Measurements from ENCODE around the gene LRRC56.

Gene LRRC56

GRCh38 chr11:548700-549603 lies 11.6 kb downstream of the LRRC56 start:
- Histone ChIP-seq H3K9me3 (no peaks in the 10 kb centered on the region), H3K4me3 (ENCODE audit: low read depth, low read length) (no peak overlapping the region), H3K36me3 (no peaks in the 10 kb centered on the region), H3K27me3 (no peaks in the 10 kb centered on the region), H3K4me1 (no peaks in the 10 kb centered on the region)
- DNase-seq = no peak
- no peak for TF ChIP-seq CTCF (IDR thresholded peaks at IDR 0.05; ENCODE audit: low read depth, low read length)

GRCh38 chr11:550021-550745 lies 12.9 kb downstream of the LRRC56 start:
- no peak overlapping the region for H3K4me3 ChIP-seq (ENCODE audit: low read depth, low read length)
- DNase-seq = no peak
- no peaks in the 10 kb centered on the region for H3K9me3 ChIP-seq
- peaks cover 1% of the 10 kb centered on the region for H3K27me3 ChIP-seq
- no peaks in the 10 kb centered on the region for H3K4me1 ChIP-seq
- no peak for TF ChIP-seq CTCF (IDR thresholded peaks at IDR 0.05; ENCODE audit: low read depth, low read length)
- no peaks in the 10 kb centered on the region for H3K36me3 ChIP-seq

- Histone ChIP-seq H3K9me3 (no peaks in the 10 kb centered on the region), H3K27me3 (peaks cover 7% of the 10 kb centered on the region), H3K4me1 (no peaks in the 10 kb centered on the region), H3K36me3 (no peaks in the 10 kb centered on the region), H3K4me3 (ENCODE audit: low read depth, low read length) (no peak overlapping the region)
- DNase-seq = no peak
- TF ChIP-seq CTCF (IDR thresholded peaks at IDR 0.05; ENCODE audit: low read depth, low read length) = no peak
Measured at GRCh38 chr11:550746-551085, 13.4 kb downstream of the LRRC56 start.

GRCh38 chr11:551131-551530 lies 13.8 kb downstream of the LRRC56 start:
- Histone ChIP-seq H3K27me3 (peaks cover 11% of the 10 kb centered on the region), H3K4me1 (no peaks in the 10 kb centered on the region), H3K36me3 (no peaks in the 10 kb centered on the region), H3K4me3 (ENCODE audit: low read depth, low read length) (no peak overlapping the region), H3K9me3 (no peaks in the 10 kb centered on the region)
- TF ChIP-seq CTCF (IDR thresholded peaks at IDR 0.05; ENCODE audit: low read depth, low read length) = no peak
- DNase-seq = no peak

GRCh38 chr11:551596-551995 lies 14.3 kb downstream of the LRRC56 start:
- H3K4me3 ChIP-seq (ENCODE audit: low read depth, low read length) = no peak overlapping the region
- no peak for TF ChIP-seq CTCF (IDR thresholded peaks at IDR 0.05; ENCODE audit: low read depth, low read length)
- H3K9me3 ChIP-seq = no peaks in the 10 kb centered on the region
- no peaks in the 10 kb centered on the region for H3K36me3 ChIP-seq
- no peaks in the 10 kb centered on the region for H3K4me1 ChIP-seq
- DNase-seq = no peak
- peaks cover 15% of the 10 kb centered on the region for H3K27me3 ChIP-seq

All from BE2C (cell line).